Fibroblast of skin of scalp (primary cell): ENCODE results near the gene MEIKIN. TPM values are rescaled to one million over a fixed set of nuclear protein-coding genes. Genes with fewer than 3 reads are reported as not detected.
A peak's percentile ranks its signal among the peaks of the same experiment; 100 is the strongest.

Source experiments
- DNase-seq: peaks from one replicate; pipeline ENCODE4 v3.0.0-alpha.2; 2013
- polyA plus RNA-seq, 2 experiments: library from polyadenylated mRNA; unstranded; fragments of 120-200 nt; gene quantifications; one replicate each; pipeline ENCODE4 v1.2.1, GENCODE V29; 2013; ENCODE audit not compliant: insufficient read length in 2 of 2

Gene MEIKIN, protein sequence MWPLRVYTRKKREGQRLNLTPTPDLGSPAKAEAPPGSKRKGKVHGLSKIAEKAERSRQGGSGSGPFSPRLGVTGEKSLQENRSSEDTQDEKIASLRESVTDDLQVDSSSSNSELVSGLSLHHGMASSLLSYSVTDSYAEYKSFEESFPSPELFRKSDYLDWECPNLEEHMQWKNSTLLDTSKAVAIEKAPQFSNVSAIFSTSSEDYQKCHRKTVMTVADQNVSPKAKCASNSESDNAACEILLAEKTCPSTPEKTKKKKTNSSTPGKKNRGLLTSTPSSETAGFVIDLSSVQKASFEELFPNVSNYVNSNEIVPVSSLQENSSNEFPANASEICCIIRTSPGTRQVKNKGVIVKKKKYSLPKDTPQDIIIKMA
- not detected for polyA plus RNA-seq (2013, experiment 1 of 2; ENCODE audit: insufficient read length)
- not detected for polyA plus RNA-seq (2013, experiment 2 of 2; ENCODE audit: insufficient read length)

DNA sequence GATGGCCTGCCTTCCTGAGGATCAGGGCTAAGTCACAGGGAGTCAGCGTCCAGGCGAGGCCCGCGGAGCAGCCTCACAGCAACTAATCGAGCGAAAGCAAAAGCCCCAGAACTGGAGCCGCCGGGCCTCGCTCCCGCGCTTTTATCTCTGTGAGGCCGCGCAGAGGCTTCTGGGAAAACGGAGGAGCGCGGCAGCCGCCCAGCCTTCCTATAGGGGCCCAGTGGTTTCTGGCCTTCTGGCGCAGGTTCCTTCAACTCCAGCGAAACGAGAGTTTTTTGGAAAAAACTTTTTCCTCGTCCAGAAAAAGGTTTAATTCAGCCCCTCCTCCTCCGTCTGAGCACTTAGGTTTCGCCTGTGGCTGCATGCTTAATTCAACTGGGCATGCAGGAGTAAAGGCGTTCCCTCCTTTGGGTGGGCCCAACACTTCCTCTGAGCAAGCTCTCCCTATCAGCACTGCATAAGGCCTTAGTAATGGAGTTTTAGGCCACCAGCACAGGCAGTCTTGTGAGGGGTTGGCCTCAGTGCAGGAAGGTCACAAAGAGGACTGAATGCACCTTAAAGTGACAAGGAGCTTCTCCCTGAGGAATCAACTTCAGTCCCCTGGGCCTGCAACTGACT, at the start of gene MEIKIN:
TSS of gene MEIKIN (minus strand) at position 113 of the 618 bp plus-strand sequence. CDS start 158 bp downstream, outside the sequence.
- DNase-seq: no peak

DNA sequence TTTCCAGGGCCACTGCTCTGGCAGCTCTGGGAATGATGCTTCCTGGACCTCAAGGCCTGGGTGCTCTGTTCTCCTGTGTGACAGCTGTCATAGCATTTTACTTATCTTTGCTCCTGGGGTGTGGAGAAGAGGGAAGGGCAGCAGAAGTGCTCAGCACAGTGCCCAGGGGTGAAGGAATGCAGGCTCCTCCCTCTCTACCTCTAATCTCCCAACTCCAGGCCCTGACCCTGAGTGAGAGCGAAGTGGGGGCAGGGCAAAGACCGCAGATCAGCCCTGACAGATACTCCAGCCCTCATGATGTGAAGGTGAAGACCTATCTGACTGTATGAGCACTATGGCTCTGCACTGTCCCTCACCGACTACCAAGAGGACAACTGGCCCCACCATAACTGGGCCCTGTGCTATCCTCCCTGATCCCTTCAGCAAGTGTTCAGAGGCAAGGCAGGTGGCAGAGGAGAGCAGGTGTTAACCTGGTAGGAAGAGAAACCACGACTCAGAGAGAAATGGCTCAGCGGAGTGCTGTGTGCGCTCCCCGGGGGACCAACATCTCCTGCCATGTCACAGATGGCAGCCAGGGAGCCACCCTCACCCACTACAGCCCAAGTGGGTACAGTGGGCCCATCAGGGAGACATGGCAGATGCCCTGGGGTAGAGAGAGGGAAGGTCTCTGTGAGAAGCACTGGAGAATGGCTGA, 49.2 kb upstream of the MEIKIN start:
- DNase-seq: no peak

DNA sequence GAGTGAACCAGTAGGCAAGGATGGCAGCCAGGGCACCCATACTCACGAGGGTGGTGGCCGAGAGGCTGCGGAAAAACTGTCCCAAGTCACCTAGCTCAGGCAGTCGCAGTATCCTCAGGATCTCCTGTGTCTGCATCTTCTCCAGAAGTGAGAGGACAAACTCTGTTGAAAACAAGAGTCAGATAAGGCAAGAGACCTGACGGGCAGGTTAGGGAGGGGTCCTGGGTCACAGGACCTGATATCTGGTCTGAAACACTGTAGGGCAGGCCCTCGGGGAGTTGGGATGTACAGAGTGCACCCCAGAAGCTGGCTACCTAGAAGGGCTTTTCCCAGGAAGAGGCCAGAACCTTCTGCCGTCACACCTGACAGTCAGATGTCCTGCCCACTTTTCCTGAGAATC, 48.6 kb upstream of the MEIKIN start:
- no peak for DNase-seq

DNA sequence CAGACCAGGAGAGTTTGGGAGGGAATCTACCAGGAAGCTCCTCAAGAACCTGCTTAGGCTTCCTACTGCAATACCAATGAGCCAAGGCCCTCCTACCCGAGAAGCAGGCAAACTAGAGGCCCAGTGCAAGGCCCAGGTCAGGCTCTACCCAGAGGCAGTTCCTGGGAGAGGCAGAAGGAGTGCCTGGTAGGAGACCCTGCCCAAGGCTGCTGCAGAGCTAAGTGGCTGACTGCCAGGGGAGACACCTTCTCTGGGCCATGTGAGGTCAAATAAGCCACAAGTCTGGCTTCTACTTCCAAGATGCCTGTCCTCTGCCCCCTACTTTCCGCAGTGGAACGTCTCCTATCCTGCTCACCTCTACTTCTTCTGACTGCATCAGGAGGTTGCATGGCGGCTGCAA, 48.2 kb upstream of the MEIKIN start:
- DNase-seq: no peak

DNA sequence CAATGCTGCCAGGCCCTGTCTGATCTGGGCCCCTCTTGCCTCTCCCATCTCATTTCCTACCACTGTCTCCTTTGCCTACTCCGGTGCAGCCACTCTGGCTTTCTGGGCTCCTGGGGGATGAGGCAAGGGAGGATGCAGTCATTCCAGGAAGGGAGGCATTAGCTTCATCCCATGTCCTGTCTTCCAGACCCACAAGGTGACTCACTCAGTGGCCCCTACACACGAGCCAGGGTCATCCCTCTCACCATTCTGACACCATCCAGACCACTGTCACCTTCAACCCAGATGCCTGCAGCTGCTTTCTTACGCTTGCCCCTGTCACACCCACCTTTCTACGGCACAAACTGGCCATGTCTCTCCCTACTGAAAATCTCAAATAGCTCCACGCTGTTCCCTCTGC, 46.9 kb upstream of the MEIKIN start:
- no peak for DNase-seq

DNA sequence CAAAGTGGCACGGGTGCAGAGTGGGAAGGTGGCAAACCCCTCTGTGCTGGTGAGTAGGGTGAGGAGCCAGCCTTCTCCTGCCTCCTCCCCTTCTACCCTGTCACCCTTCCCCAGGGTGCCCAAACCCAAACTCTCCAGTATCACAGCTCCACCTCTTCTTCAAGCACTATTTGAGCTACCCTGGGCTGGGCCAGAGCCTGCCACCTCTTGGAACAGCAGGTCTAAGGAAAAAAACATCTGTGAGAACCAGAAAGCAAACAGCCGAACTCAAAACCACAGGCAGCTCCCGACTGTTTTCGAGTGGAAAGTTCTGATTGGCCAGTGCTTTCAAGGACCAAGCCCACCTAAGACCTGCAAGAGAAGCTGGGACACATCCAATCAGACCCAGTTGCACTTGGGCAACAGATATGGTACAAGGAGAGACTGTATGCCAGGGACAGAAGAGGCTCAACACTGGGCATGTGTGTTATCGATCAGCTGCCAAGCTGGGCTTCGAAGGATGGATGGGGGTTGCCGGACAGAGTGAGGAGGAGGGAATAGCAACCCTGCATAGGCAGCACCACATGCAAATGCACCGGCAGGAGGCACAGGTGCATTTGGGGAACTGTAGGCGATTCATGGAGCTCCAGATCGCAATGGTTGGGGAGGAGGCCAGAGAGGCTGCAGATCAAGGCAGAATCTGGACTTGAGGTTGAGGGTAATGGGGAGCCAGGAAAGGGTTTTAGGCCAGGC, 46.3 kb upstream of the MEIKIN start:
- no peak for DNase-seq

DNA sequence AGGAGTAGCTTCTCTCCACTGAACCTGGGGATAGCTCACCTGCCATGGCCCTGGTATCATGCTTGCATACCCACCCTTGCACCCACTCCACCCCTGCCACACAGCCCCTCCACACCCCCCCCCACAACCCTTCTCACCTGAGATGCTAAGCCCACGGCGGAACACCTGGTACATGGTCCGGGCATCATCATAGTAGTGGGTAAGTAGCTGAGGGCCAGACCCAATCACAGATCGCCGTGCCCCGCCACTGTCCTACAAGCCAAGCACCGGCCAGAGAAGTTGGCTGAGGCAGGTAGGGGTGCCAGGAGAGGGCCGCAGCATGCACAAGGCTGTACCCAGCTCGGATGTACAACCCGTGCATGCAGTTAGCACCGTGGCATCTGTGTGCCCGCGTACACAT, 45.3 kb upstream of the MEIKIN start:
- no peak for DNase-seq

DNA sequence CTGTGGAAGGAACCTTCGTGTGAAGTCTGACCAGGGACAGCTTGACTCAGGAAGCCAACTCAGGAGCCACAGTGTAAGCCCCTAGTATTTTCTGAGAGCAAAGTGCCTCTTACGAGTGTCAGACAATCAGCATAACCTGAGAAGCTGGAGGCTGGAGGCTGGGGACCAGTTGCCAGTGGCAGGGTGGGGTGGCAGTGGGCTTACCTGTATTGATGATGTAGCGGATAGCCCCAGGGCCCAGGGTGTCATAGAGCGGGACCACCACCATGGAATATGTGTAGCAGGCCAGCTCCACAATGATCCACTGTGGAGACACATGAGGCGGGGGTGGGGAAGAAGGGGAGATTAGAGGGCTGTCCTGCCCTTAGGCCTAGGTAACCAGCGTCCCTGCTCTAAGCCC, 43.1 kb upstream of the MEIKIN start:
- no peak for DNase-seq

DNA sequence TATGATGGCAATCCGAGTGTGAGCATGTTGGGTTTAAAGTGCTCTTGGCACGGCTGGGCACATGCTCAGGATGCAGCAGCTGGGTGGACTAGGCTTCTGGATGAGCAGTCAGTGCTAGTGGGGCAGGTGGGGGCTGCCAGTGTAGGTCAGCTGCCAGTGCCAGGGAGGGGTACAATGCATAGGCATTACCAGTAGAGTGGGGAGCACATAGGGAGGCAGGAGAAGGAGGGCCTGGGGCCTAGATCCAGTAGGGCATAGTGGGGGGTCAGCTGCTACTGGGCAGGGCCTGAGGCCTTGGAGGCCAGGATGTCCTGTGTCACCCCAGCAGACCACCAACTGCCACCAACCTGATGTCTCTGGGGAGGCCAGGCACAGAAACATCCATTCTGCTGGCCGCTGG, 41.8 kb upstream of the MEIKIN start:
- no peak for DNase-seq

DNA sequence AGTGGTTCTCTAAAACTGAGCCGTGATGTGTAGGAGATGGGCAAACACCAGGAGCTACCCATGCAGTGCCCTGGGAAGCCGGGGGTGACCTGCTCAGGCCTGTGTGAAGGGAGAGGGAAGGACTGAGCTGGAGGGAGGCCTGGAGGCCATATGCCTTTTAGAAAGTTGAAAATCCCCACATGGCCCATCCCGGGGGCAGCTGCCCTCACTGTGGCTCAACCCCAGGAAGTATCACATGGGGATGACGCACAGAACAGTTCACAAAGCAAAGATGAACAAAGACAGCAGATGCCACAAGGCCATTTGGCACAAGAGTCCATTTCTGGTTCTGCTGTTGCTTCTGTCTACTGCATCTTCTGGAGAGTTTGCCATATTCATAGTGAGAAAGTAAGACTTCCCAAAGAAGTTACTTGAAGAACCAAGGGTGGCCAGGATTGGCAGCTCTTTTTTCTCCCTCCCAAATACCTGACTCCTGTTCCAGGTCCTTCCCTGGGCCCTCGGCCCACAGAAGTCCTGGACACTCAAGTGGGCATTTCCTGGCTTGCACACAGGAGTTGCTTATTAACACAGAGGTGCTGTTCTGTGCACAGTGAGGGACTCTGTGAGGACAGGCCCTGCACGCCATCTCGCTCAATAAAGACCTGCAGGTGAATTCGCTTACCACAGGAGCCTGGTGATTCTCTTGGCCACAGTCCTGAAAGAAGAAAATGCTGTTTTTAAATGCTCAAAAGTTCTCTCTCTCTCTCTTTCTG, 40.9 kb upstream of the MEIKIN start:
- no peak for DNase-seq

DNA sequence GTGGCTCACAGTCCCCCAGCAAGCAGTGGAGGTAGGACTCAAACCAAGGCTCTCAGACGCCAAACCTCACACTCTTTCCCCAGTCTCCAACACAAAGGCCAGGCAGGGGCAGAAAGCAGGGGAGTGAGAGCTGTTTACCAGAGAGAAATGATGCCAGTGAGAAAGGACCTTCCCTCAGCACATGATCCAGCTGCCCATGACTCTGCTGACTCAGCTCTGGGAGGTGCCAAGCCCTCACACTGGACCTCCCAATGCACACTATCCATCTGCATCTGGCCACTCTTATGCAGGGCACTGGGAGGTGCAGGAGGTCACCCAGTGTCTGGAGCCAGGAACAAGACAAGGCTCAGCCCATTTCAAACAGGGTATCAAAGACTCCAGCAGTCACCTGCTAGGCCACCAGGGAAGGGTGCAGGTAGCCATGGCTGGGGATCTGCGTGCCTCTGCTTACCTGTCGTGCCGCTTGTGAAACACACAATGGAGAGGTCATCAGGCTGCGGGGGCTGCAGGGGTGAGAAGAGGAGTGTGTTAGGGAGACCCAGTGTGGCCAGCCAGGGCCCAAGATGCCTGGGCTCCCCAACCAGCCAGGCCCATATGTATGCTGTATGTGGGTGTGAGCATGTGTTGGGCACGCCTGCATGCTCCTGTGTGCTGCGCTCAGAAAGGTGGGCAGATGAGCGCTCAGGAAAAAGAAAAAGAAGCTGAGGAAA, 39.6 kb upstream of the MEIKIN start:
- DNase-seq: no peak

DNA sequence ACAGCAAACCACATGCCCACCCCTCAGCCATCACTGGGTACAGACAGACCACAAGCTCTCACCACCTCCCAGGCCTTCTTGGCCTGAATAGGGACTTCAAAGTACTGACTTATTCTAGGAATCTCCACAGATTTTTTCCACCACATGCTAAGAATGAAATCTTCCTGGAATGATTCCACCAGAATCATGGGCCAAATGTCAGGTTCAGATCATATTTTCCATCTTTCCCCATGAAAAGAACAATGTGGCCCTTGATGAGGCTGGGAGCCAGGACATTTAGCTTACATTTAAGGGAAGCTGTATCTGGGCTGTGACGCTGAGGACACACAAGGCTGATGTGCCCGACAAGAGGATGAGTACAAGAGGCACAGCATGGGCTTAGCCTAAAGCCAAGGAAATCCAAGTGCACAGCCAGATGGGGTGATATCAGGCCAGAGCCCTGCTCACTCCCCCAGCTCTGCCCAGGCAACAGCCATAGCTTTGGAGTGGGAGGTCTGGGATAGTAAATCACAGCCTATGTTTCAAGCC, 37.8 kb upstream of the MEIKIN start:
- DNase-seq: peak; percentile 38

DNA sequence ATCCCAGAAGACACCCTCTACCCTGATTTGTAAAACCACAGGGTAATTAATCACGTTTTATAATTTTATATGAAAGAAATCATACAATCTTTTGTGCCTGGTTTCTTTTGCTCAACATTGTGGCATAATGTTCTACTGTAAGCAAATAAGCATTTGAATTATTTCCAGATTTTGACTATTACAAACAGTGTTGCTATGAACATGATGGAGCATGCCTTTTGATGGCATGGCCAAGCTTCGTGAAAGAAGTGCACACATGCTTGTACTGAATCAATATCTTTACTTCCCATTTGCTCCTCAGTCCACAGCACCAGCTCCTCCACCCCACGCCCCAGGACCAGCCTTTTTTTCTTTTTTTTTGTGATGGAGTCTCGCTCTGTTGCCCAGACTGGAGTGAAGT, 36.1 kb upstream of the MEIKIN start:
- DNase-seq: no peak

DNA sequence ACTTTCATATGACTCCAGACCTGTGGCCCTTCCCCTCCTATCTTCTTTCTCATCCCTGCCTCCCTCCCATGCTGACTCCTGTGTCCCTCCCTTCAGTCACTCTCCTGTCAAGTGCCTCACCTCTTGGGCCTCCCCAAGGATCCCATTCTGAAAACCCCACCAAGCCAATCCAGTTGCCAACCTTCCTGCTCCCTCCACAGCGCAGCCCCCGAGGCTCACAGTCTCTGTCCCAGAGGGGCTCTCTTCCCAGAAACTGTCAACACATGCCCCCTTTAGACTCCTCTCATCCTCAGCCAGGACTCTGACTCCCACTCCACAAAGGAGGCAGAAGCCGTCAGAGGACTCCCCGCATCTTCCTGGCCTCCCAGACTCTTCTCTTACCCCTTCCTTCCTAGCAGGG, 35.2 kb upstream of the MEIKIN start:
- no peak for DNase-seq

DNA sequence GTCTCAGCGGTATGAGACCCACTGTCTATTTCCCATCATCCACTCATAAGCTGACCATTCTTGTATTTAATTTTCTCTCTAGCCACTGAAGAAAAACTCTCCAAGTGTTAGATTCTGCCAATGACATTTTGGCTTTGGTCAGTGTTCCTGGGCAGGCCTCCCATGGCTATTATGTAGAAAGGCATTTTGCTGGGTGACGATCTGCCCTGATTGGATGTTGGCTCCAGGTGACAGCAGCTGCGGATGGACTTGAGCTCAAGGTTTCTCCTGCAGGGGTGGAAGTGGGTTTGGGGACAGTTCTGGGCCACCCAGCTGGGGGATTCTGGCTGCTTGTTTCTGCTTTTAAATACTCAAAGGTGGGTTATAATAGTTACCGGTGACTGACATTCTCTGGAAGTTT, 34.4 kb upstream of the MEIKIN start:
- DNase-seq: no peak

DNA sequence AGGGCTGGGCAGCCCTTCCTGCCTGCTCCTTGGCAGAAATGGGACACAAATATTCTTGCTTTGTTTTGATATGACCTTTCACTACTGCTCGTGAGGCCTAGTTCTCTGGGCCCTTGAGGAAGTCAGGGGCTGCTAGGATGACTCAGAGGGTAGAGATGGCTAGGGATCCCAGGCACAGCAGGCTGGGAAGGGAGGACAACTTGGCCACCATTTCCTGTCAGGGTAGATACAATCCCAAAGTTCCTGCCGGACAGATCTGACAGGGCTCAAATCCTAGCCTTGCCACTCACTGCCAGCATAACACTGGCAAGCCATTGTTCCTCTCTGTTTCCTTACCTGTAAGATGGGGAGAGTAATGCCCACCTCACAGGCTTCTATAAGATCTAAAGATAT, 31.7 kb upstream of the MEIKIN start:
- DNase-seq: no peak

DNA sequence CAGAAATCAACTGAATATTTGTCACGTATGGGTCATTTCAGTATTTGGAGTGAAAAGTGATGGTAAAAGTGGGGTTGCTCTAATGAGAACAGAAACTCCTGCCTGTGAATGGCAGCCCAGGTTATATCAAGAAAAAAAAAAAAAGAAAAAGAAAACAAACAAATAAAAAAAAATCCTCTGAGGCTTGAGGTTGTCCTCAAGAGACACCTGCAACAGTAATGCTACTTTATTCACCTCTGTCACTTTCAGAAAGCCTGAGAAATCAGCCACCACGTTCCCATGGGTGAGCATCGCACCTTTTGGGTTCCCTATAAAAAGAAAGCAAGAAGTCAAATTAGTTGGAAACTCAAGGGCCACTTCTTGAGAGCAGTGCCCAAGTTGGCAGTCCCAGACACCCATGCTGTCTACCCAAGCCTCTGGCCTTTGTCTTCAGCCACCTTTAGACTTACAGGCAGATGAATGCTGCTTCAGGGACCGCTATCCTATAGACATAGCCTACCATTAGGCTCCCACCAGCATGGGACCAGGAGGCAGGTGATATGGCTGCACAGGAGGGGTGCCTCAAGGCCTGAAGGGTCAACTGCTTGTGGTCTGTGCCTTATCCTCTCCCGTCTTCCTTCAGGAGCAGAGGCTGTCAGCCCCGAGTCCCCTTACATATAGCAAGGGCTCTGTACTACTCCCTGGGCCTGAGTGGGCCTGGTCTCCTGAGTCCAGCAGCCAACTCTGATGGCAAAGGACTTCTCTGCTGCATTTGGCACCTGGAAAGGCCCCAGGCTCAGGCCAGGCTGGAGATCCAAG, 31.1 kb upstream of the MEIKIN start:
- no peak for DNase-seq

DNA sequence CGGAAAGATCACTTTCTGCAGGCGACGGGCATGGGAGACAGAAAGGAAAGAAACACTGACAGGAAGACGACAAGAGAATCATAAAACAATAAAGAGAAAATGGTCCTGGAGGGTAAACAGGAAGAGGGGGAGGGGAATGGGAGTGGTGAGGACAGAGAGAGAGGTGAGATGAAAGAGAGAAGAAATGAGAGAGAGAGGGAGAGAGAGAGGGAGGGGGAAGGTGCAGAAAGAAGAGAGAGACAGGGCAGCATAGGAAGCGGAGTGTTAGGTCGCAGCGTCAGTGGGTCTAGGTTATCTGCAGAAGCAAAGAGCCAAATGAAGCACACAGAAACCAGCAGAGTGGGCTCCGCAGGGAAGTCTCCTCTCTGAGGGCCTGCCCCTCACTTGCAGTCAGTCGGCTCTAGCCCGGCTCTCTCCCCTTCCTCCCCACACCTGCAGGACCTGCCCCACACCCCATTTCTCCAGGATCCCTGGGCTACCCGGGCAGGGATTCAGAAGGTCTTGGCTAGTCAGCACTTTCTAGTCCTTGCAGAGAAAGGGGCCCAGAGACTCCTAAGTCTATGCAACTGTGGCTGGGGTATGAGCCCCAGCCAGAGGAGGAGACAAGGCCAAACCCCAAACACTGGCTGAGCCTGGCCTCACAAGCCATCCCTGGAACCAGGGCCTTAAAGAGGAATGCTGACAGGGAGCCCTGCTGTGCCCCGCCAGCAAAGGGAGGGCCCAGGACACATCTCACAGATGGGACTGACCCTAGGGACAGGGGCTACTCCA, 29.7 kb upstream of the MEIKIN start:
- no peak for DNase-seq

DNA sequence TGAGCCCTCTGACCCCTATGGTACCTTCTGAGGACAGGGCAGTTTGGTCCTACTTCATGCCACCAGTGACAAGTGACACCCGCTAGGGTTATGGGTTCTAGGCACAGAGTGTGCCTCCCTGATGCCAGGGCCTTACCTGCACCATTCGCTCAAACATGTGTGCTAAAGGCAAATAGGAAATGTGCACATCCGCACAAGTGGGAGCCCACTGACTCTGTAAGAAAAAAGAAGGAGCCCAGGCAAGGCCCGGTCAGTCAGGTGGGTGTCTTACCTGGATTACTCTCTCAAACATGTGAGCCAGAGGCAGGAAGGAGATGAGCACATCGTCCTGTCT, 29.1 kb upstream of the MEIKIN start:
- no peak for DNase-seq

DNA sequence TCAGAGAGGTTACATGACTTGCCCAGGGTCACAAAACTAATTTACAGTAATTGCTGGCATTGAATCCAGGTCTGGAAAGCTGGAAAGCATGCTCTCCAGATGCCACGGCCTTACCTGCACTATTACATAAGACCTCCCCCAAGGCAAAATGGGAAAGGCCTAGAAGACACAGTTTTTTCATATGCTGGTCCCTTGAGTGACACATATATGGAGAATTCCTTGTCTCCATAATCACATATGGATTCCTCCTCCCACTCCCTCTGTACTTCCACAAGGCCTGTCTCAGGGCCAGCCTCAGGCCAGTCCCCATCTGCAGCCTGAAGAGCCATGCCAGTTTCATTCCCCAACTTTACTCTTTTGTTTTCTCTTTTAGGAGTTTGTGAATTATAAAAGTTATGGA, 28.6 kb upstream of the MEIKIN start:
- no peak for DNase-seq
